NOMO-1 (cell line): ENCODE measurements around the gene FEZF1.

Source experiments
- DNase-seq, 2 experiments: peaks; one replicate each; lab custom pipeline; 2025; ENCODE audit not compliant: unreplicated experiment in 2 of 2; lab: John Stamatoyannopoulos, UW

Gene FEZF1

GRCh38 chr7:122273117-122273516 is 31.4 kb downstream of the FEZF1 start:
- DNase-seq, result no peak

DNA sequence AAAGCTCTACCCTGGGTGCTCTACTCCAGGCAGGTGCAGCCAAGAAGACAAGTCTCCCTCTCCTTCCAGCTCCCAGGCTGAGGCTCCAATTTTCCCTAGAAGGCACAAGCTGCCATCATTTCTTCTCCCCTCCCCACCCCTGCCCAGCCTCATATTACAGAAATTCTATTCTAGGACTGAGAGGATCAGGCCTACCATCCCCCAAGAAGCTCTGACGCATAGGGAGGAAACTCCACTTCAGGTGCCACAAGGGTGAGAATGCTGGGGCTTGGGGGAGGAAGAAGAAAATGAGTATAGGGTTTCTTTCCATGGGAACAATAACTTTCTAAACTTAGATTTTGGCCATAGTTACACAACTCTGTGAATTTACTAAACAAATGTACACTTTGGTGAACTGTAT is 35.3 kb downstream of the FEZF1 start:
- no peak for DNase-seq

- DNase-seq, result no peak
Observed at GRCh38 chr7:122268101-122268500, 36.4 kb downstream of the FEZF1 start.

- no peak for DNase-seq
Observed at GRCh38 chr7:122262246-122262645, 42.3 kb downstream of the FEZF1 start.

- DNase-seq, result no peak
Observed at GRCh38 chr7:122261442-122261841, 43.1 kb downstream of the FEZF1 start.

DNA sequence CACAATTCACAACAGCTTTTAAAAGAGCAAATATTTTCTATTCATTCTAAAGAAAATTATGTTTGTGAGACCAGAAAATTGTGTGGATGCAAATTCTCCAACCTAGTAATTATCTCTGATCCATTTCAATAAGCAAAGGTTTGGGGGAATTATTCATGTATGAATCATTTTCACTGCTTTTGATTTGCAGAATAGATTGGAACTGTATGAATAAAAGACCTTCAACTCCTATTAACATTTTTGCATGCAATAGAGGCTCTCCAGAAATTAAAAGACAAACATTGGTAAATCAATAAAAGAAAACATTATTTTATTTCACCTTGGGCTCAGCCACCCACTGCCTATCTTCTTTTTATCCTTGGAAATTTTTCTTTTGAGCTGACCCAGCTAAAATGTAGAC is 43.5 kb downstream of the FEZF1 start:
- no peak for DNase-seq

- DNase-seq, result no peak
Observed at GRCh38 chr7:122260336-122260735, 44.2 kb downstream of the FEZF1 start.

GRCh38 chr7:122258971-122259370 is 45.6 kb downstream of the FEZF1 start:
- DNase-seq, result no peak

- no peak for DNase-seq
Observed at GRCh38 chr7:122257056-122257455, 47.5 kb downstream of the FEZF1 start.

- no peak for DNase-seq
Observed at GRCh38 chr7:122256046-122256445, 48.5 kb downstream of the FEZF1 start.

GRCh38 chr7:122255454-122255853 is 49.1 kb downstream of the FEZF1 start:
- DNase-seq, result no peak
